IMR-90 (cell line): ENCODE measurements around the gene IDH3A. TPM values are rescaled to one million over a fixed set of nuclear protein-coding genes. Genes with fewer than 3 reads are reported as not detected.

Experiments used
- ATAC-seq: fragments of 200-7000 bp; cut with Tn5 transposase; 2 replicates; pipeline ENCODE4 v1.9.1; 2020; ENCODE audit warnings: low read depth, mild to moderate bottlenecking, moderate library complexity
- BruUV-seq: library from RNA; stranded (reverse); fragments of 400-500 nt; replicated peaks from 2 replicates; lab custom pipeline; 2021; lab: Mats Ljungman, UMichigan
- CTCF ChIA-PET: fragments of 300-600 bp; formaldehyde crosslinking; extraction: SDS; loops from one replicate; lab custom pipeline; 2021; ENCODE audit warnings: antibody characterized with exemption; lab: Yijun Ruan, JAX
- POLR2A ChIA-PET: fragments of 300-600 bp; sonication (Branson Sonifier 250); formaldehyde crosslinking; loops from one replicate; lab custom pipeline; 2022; ENCODE audit warnings: antibody characterized with exemption; ENCODE audit not compliant: unreplicated experiment; lab: Charles Lee
- DNase-seq: peaks from one replicate; pipeline ENCODE4 v3.0.0; 2013
- H2AFZ ChIP-seq: replicated peaks from 2 replicates; pipeline ENCODE3; 2013; ENCODE audit warnings: low read length, mild to moderate bottlenecking; ENCODE audit not compliant: poor library complexity
- H2AK5ac ChIP-seq: 2 replicates; pipeline ENCODE4 v1.6.1; 2013; ENCODE audit warnings: low read depth, low read length, inconsistent platforms
- H2AK9ac ChIP-seq: replicated peaks from 2 replicates; pipeline ENCODE3; 2013; ENCODE audit warnings: mild to moderate bottlenecking, low read depth, low read length, moderate library complexity; ENCODE audit not compliant: poor library complexity
- H2BK120ac ChIP-seq: 2 replicates; pipeline ENCODE4 v1.6.1; 2013; ENCODE audit warnings: low read depth, low read length, inconsistent platforms
- H2BK15ac ChIP-seq: 3 replicates; pipeline ENCODE4 v1.6.1; 2013; ENCODE audit warnings: low read depth, low read length, inconsistent platforms
- H2BK20ac ChIP-seq: 2 replicates; pipeline ENCODE4 v1.6.1; 2013; ENCODE audit warnings: low read depth, mild to moderate bottlenecking, inconsistent platforms, low read length, moderate library complexity
- H2BK5ac ChIP-seq: 2 replicates; pipeline ENCODE4 v1.6.1; 2013; ENCODE audit warnings: mild to moderate bottlenecking, low read depth, low read length, inconsistent platforms; ENCODE audit not compliant: poor library complexity, severe bottlenecking
- H3K14ac ChIP-seq: replicated peaks from 2 replicates; pipeline ENCODE4 v1.6.1; 2013; ENCODE audit warnings: low read depth, low read length, inconsistent platforms
- H3K18ac ChIP-seq: 2 replicates; pipeline ENCODE4 v1.6.1; 2013; ENCODE audit warnings: low read depth, low read length, control low read depth
- H3K23ac ChIP-seq: 2 replicates; pipeline ENCODE4 v1.6.1; 2013; ENCODE audit warnings: low read depth, low read length, inconsistent platforms
- H3K27ac ChIP-seq: 2 replicates; pipeline ENCODE4 v1.5.1; 2013; ENCODE audit warnings: mild to moderate bottlenecking, control low read depth, low read length; ENCODE audit not compliant: insufficient read depth
- H3K27me3 ChIP-seq: 2 replicates; pipeline ENCODE4 v1.6.1; 2013; ENCODE audit warnings: low read length; ENCODE audit not compliant: control insufficient read depth, insufficient read depth
- H3K36me3 ChIP-seq: 2 replicates; pipeline ENCODE4 v1.6.1; 2013; ENCODE audit warnings: low read length, mixed read lengths; ENCODE audit not compliant: control insufficient read depth, insufficient read depth
- H3K4ac ChIP-seq: 2 replicates; pipeline ENCODE4 v1.6.1; 2013; ENCODE audit warnings: low read depth, low read length, inconsistent platforms
- H3K4me1 ChIP-seq: 2 replicates; pipeline ENCODE4 v1.6.1; 2013; ENCODE audit warnings: low read length, mixed read lengths; ENCODE audit not compliant: control insufficient read depth, insufficient read depth
- H3K4me2 ChIP-seq: 2 replicates; pipeline ENCODE4 v1.6.1; 2013; ENCODE audit warnings: low read depth, mild to moderate bottlenecking, control low read depth, low read length, moderate library complexity
- H3K4me3 ChIP-seq: 2 replicates; pipeline ENCODE4 v1.5.1; 2013; ENCODE audit warnings: low read depth, mild to moderate bottlenecking, control low read depth, low read length, moderate library complexity; ENCODE audit not compliant: insufficient read depth
- H3K56ac ChIP-seq: 2 replicates; pipeline ENCODE4 v1.6.1; 2013; ENCODE audit warnings: low read length, inconsistent platforms; ENCODE audit not compliant: insufficient read depth; ENCODE audit errors: extremely low read depth
- H3K79me1 ChIP-seq, 2 experiments: 2 replicates each; pipeline ENCODE4 v1.6.1; 2013; ENCODE audit warnings: low read length in 2 of 2, inconsistent platforms in 1 of 2, low read depth in 1 of 2
- H3K9ac ChIP-seq: 2 replicates; pipeline ENCODE4 v1.6.1; 2013; ENCODE audit warnings: low read depth, low read length, control low read depth
- H3K9me1 ChIP-seq: 2 replicates; pipeline ENCODE4 v1.6.1; 2013; ENCODE audit warnings: low read length, inconsistent platforms; ENCODE audit not compliant: insufficient read depth
- H3K9me3 ChIP-seq: 2 replicates; pipeline ENCODE4 v1.6.1; 2013; ENCODE audit warnings: low read length; ENCODE audit not compliant: control insufficient read depth, insufficient read depth
- H4K20me1 ChIP-seq: 2 replicates; pipeline ENCODE4 v1.6.1; 2013; ENCODE audit warnings: low read length, inconsistent platforms; ENCODE audit not compliant: insufficient read depth
- H4K5ac ChIP-seq: 2 replicates; pipeline ENCODE4 v1.6.1; 2013; ENCODE audit warnings: mild to moderate bottlenecking, low read depth, low read length, control low read depth
- H4K8ac ChIP-seq, 2 experiments: 2 replicates each; pipeline ENCODE4 v1.6.1; 2013; ENCODE audit warnings: low read depth in 2 of 2, low read length in 2 of 2, control low read depth in 1 of 2, inconsistent platforms in 1 of 2
- H4K91ac ChIP-seq: 2 replicates; pipeline ENCODE4 v1.6.1; 2013; ENCODE audit warnings: low read depth, low read length, inconsistent platforms; ENCODE audit not compliant: insufficient read depth
- BHLHE40 ChIP-seq: fragments of 150-350 bp; IDR thresholded peaks from 2 replicates; pipeline ENCODE4 v1.6.1; 2016; ENCODE audit warnings: mild to moderate bottlenecking, low read depth, low read length
- CEBPB ChIP-seq: IDR thresholded peaks from 2 replicates; pipeline ENCODE4 v1.6.1; 2012; ENCODE audit warnings: low read depth, low read length, improper control_type of control experiment
- CHD1 ChIP-seq: IDR thresholded peaks from 2 replicates; pipeline ENCODE4 v1.6.1; 2012; ENCODE audit warnings: low read depth, low read length, improper control_type of control experiment
- CTCF ChIP-seq: conservative IDR thresholded peaks from 2 replicates; pipeline ENCODE4 v1.5.1; 2012; ENCODE audit warnings: mild to moderate bottlenecking, low read depth, low read length, improper control_type of control experiment
- FOS ChIP-seq: fragments of 150-350 bp; IDR thresholded peaks from 2 replicates; pipeline ENCODE4 v1.6.1; 2016; ENCODE audit warnings: low read depth, low read length
- MAFK ChIP-seq: IDR thresholded peaks from 2 replicates; pipeline ENCODE4 v1.6.1; 2012; ENCODE audit warnings: low read depth, low read length, improper control_type of control experiment
- MAZ ChIP-seq: IDR thresholded peaks from 2 replicates; pipeline ENCODE4 v1.6.1; 2012; ENCODE audit warnings: low read depth, mild to moderate bottlenecking, low read length, improper control_type of control experiment, moderate library complexity, borderline replicate concordance
- MXI1 ChIP-seq: IDR thresholded peaks from 2 replicates; pipeline ENCODE4 v1.6.1; 2012; ENCODE audit warnings: low read depth, mild to moderate bottlenecking, low read length, moderate library complexity, borderline replicate concordance
- NFE2L2 ChIP-seq: fragments of 150-350 bp; IDR thresholded peaks from 2 replicates; pipeline ENCODE4 v1.6.1; 2016; ENCODE audit warnings: low read depth, mild to moderate bottlenecking, low read length
- POLR2A ChIP-seq: IDR thresholded peaks from 2 replicates; pipeline ENCODE4 v1.6.1; 2012; ENCODE audit warnings: mild to moderate bottlenecking, low read depth, low read length
- RAD21 ChIP-seq: IDR thresholded peaks from 2 replicates; pipeline ENCODE4 v1.6.1; 2012; ENCODE audit warnings: low read length, improper control_type of control experiment
- RCOR1 ChIP-seq: IDR thresholded peaks from 2 replicates; pipeline ENCODE4 v1.6.1; 2012; ENCODE audit warnings: mild to moderate bottlenecking, low read length, improper control_type of control experiment; ENCODE audit not compliant: insufficient replicate concordance
- RFX5 ChIP-seq: IDR thresholded peaks from 2 replicates; pipeline ENCODE4 v1.8.0; 2012; ENCODE audit warnings: low read depth, mild to moderate bottlenecking, low read length, moderate library complexity
- SMC3 ChIP-seq: fragments of 150-350 bp; IDR thresholded peaks from 2 replicates; pipeline ENCODE4 v1.6.1; 2016; ENCODE audit warnings: low read depth, mild to moderate bottlenecking, antibody characterized with exemption, low read length, moderate library complexity
- WGBS, 2 experiments: methylation state at CpG; one replicate each; pipeline versions ENCODE4 v1.1.5 to v1.1.7; 2013; ENCODE audit warnings: missing lambda C conversion rate in 2 of 2; ENCODE audit not compliant: insufficient read length in 1 of 2; ENCODE audit errors: extremely low coverage in 2 of 2; 5-methylcytosine and 5-hydroxymethylcytosine counted together
- dilution Hi-C: fragments of 300-500 bp; cut with HindIII; formaldehyde crosslinking; loops from one replicate; pipeline ENCODE4 v1.14.3; 2018; ENCODE audit warnings: low sequenced_read_pairs; ENCODE audit not compliant: unreplicated experiment
- in situ Hi-C: fragments of 300-500 bp; cut with MboI; formaldehyde crosslinking; loops from 3 replicates; pipeline ENCODE4 v1.14.3; 2019; ENCODE audit warnings: low sequenced_read_pairs, inconsistent platforms, mixed read lengths
- intact Hi-C: fragments of 100-400 bp; cut with micrococcal nuclease; formaldehyde crosslinking; loops from 2 replicates; pipeline ENCODE4 v1.10.0; 2022
- polyA plus RNA-seq, 3 experiments: library from polyadenylated mRNA; depleted of rRNA; stranded (reverse); fragments of >200 nt; gene quantifications; 2 replicates each; pipeline ENCODE4 v1.2.3, GENCODE V29; 2012; ENCODE audit warnings: low replicate concordance in 1 of 3
- total RNA-seq: library from RNA; depleted of rRNA; stranded (reverse); fragments of >200 nt; gene quantifications from 2 replicates; pipeline ENCODE4 v1.2.3, GENCODE V29; 2012
- TF ChIP-seq, protein P1 (sequence below): fragments of 150-350 bp; IDR thresholded peaks from 2 replicates; pipeline ENCODE4 v1.6.1; 2017; ENCODE audit warnings: mild to moderate bottlenecking, antibody characterized with exemption, low read length, low read depth

Gene IDH3A
- total and polyA plus RNA-seq, 2 of the 4 experiments (the other 2 are of a cell fraction) = 34.5 to 47.7 TPM

DNA sequence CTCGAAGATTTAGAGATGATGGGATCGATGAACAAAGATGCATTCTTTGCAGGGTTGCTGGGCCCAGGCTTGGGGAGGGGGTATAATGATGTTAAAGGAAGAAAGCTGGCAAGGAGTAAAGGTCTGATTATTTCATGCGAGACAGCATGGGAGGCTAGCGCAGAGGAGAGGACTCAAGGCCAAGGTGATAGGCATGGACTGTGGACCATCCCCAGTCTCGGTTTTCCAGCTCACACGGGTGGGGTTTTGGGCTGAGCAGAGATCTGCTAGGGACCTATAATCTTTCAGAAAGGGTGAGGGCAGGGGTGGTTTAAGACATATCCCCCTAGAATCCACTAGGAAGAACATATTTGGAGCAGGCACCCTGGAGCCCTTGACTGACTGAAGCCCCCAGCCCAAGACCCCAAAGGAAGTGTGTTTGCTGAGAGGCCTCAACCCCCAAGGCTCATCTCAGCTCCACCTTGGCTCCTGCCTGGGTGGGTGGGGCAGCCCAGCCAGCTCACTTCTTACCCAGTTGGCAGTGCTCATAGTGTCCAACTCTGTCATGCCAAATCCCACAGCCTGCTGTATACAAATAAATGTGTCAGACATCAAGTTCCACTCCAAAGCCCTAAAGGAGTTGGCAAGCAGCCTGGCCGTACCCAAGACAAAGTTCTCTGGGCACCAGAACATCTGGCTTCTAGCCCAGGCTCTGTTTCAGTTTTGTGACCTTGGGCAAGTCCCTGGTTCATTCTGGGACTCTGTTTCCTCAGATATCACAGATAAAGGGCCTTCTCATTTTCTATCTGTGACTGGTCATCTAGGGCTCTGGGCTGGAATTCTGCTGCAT lies 67.3 kb downstream of the IDH3A start:
- Histone ChIP-seq H3K4me1 (peaks cover 6% of the 10 kb centered on the region; the same call in 1 of the 2 replicates), H3K9me1 (peaks cover 3% of the 10 kb centered on the region; the same call in 1 of the 2 replicates), H3K27ac (no peak overlapping the region), H3K23ac (no peak overlapping the region), H3K4ac (no peak overlapping the region), H3K36me3 (no peaks in the 10 kb centered on the region), H4K8ac (no peak overlapping the region), H2AK9ac (no peak overlapping the region), H4K20me1 (no peaks in the 10 kb centered on the region), H2BK15ac (no peak overlapping the region), H2AK5ac (no peak overlapping the region), H3K4me3 (no peak overlapping the region), H3K27me3 (peaks cover 19% of the 10 kb centered on the region), H3K9ac (no peak overlapping the region), H2BK5ac (no peak overlapping the region), H3K14ac (no peak overlapping the region), H4K91ac (no peak overlapping the region), H3K56ac (no peak overlapping the region), H2BK20ac (no peak overlapping the region), H4K5ac (no peak overlapping the region), H3K18ac (no peak overlapping the region), H2AFZ (no peak overlapping the region), H3K9me3 (no peaks in the 10 kb centered on the region), H3K4me2 (no peak overlapping the region), H3K79me1 (no peaks in the 10 kb centered on the region), H2BK120ac (no peak overlapping the region)
- CTCF ChIA-PET = interaction anchor here (0.5 to 1.4 kb wide), 2 partner anchors 24 to 166 kb away, joined by 3 to 4 read pairs; no protein-coding TSS in a partner anchor
- DNase-seq (no peak), ATAC-seq (no peak)
- intact Hi-C loops = no loop called here
- dilution Hi-C loops = no loop called here
- no TSS peak for BruUV-seq
- 26% methylated on average over 3 of the region's 7 CpGs; no CpG with 5 or more reads in 1 of the 2 experiments for WGBS, 2 experiments
- in situ Hi-C loops = no loop called here
- POLR2A ChIA-PET = no interaction called here
- TF ChIP-seq BHLHE40 (no peak), MXI1 (no peak), FOS (no peak), MAZ (no peak), RFX5 (no peak), MAFK (no peak), RCOR1 (no peak), RAD21 (no peak), CEBPB (no peak), SMC3 (no peak), NFE2L2 (no peak), POLR2A (no peak), CTCF (no peak), CHD1 (no peak)
- TF ChIP-seq, protein P1, sequence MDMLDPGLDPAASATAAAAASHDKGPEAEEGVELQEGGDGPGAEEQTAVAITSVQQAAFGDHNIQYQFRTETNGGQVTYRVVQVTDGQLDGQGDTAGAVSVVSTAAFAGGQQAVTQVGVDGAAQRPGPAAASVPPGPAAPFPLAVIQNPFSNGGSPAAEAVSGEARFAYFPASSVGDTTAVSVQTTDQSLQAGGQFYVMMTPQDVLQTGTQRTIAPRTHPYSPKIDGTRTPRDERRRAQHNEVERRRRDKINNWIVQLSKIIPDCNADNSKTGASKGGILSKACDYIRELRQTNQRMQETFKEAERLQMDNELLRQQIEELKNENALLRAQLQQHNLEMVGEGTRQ = no peak
